Esophagus squamous epithelium (tissue), 5 donors: ENCODE data around the gene REXO5. TPM values are rescaled to one million over a fixed set of nuclear protein-coding genes. Genes with fewer than 3 reads are reported as not detected.

Experiments used
- DNase-seq: peaks from one replicate; lab custom pipeline; 2025; lab: John Stamatoyannopoulos, UW
- H3K27ac ChIP-seq, 4 donors: fragments of 200-600 bp; sonication (generic); one replicate each; pipeline ENCODE4 v1.5.1; 2016 to 2019; ENCODE audit warnings: mild to moderate bottlenecking in 1 of 4
- H3K27me3 ChIP-seq, 4 donors: fragments of 200-600 bp; sonication (generic); 1 replicate in 3 of 4; 2 replicates in 1 of 4; pipeline versions ENCODE4 v1.5.1 to v1.6.0; 2017 to 2021; ENCODE audit warnings: antibody characterized with exemption in 1 of 4
- H3K36me3 ChIP-seq, 3 donors: fragments of 200-600 bp; sonication (generic); one replicate each; pipeline ENCODE4 v1.5.1; 2016 to 2019
- H3K4me1 ChIP-seq, 3 donors: fragments of 200-600 bp; sonication (generic); one replicate each; pipeline ENCODE4 v1.5.1; 2017 to 2019
- H3K4me3 ChIP-seq, 4 donors: fragments of 200-600 bp; sonication (generic); 1 replicate in 3 of 4; 2 replicates in 1 of 4; pipeline ENCODE4 v1.5.1; 2016 to 2019; ENCODE audit warnings: mild to moderate bottlenecking in 2 of 4, moderate library complexity in 1 of 4
- H3K9me3 ChIP-seq, 3 donors: fragments of 200-600 bp; sonication (generic); one replicate each; pipeline ENCODE4 v1.5.1; 2016 to 2019
- CTCF ChIP-seq, 6 experiments: fragments of 450-650 bp in 4 of 6; fragments of 200-600 bp in 2 of 6; sonication (generic) in 2 of 6; IDR thresholded peaks; one replicate each; pipeline ENCODE4 v1.5.1; 2016 to 2019; ENCODE audit warnings: antibody characterized with exemption in 6 of 6, mild to moderate bottlenecking in 4 of 6, moderate library complexity in 4 of 6
- POLR2A ChIP-seq, 4 donors: fragments of 450-650 bp; IDR thresholded peaks; one replicate each; pipeline ENCODE4 v1.6.1; 2017; ENCODE audit warnings: antibody characterized with exemption in 4 of 4, mild to moderate bottlenecking in 4 of 4, moderate library complexity in 3 of 4
- WGBS, 2 donors: methylation state at CpG; one replicate each; pipeline ENCODE4 v1.1.5; 2018; 5-methylcytosine and 5-hydroxymethylcytosine counted together
- intact Hi-C: fragments of 100-400 bp; cut with DNase I; formaldehyde crosslinking; loops from one replicate; pipeline ENCODE4 v1.15.0; 2022
- total RNA-seq, 4 donors: library from RNA; depleted of rRNA; stranded (reverse); fragments of >200 nt; gene quantifications; one replicate each; pipeline ENCODE4 v1.1.0, GENCODE V29; 2016
- donor health status: DM: yes; HTN: yes; CAD: no.

REXO5 gene
- total RNA-seq, 4 donors from 2014 or later, result 0.49 to 3.2 (median 2.7) TPM

GRCh38 chr16:20881503-20881878, 75.2 kb downstream of the REXO5 start:
- no peaks in the 10 kb centered on the region for H3K36me3 ChIP-seq
- no peaks in the 10 kb centered on the region for H3K9me3 ChIP-seq
- intact Hi-C loops, result no loop called here
- 71 to 85% methylated on average over 5 to 6 of the region's 6 CpGs for WGBS, 2 donors
- no peak overlapping the region for H3K4me3 ChIP-seq
- H3K4me1 ChIP-seq, result peaks cover 7 to 80% (median 34%) of the 10 kb centered on the region in 3 donors
- no peak overlapping the region for H3K27ac ChIP-seq
- DNase-seq, result no peak
- no peaks in the 10 kb centered on the region for H3K27me3 ChIP-seq
- TF ChIP-seq POLR2A (IDR thresholded peaks at IDR 0.05) (no peak), CTCF (IDR thresholded peaks at IDR 0.05) (no peak)

DNA sequence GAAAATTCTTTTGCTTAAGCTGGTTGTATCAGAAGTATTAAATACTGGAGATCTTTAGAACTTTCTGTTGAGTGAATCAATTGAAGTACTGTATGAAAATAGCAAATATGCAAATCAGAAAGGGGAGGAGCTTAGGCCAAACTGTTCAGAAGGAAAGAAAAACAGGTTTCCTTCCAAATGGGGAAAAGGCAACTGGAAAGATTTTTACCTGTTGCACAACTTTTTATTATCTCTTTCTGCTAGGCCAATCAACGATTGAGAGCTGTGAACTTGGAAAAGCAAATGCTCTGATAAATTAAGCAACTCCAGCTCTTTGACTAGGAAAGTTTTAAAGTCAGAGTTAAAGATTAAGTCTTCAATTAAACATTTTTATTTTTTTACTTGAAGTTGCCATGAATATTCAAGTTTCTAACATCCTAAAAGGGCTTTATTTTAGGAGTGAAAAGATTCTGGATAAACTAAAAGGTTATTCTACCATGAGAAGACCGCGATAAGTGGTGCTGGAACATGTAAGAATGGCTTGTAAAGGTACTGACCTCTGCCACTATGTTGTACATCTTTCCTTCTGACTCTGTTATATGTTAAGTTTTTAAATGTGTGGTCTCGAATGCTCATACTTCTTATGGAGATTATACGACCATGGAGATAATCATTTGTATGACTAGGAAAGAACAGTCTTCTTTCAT, 77.4 kb downstream of the REXO5 start:
- Histone ChIP-seq H3K27ac (peak overlapping the region in 3 of 4 donors; percentile 41 to 51 (median 48)), H3K27me3 (no peaks in the 10 kb centered on the region), H3K9me3 (no peaks in the 10 kb centered on the region), H3K36me3 (no peaks in the 10 kb centered on the region), H3K4me3 (no peak overlapping the region), H3K4me1 (peaks cover 7 to 75% (median 32%) of the 10 kb centered on the region in 3 donors)
- intact Hi-C loops, result no loop called here
- WGBS, 2 donors, result 64 to 69% methylated on average over 5 of the region's 5 CpGs
- TF ChIP-seq CTCF (IDR thresholded peaks at IDR 0.05) (no peak), POLR2A (IDR thresholded peaks at IDR 0.05) (no peak)
- DNase-seq, result no peak

DNA sequence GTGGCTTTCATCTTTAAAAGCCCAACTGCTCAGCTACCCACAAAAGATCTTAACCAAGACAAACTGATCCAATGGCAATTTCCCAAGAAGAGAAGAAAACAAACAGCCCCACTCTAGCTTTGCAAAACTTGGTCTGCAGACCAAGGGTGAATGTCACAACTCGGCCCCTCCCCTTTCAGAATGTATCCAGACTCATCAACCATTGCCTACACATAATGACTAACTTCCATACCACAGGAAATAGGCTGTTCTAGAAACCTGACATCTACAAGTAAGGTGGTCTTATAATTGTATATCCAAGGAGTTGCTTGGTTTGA, 77.9 kb downstream of the REXO5 start:
- Histone ChIP-seq H3K4me3 (no peak overlapping the region), H3K9me3 (no peaks in the 10 kb centered on the region), H3K27me3 (no peaks in the 10 kb centered on the region), H3K4me1 (peaks cover 7 to 70% (median 27%) of the 10 kb centered on the region in 3 donors), H3K27ac (peak overlapping the region in 3 of 4 donors; percentile 41 to 51 (median 48)), H3K36me3 (no peaks in the 10 kb centered on the region)
- 59 to 91% methylated on average over 1 of the region's 1 CpG for WGBS, 2 donors
- TF ChIP-seq POLR2A (IDR thresholded peaks at IDR 0.05), result no peak
- TF ChIP-seq CTCF (IDR thresholded peaks at IDR 0.05), result no peak
- intact Hi-C loops, result no loop called here
- no peak for DNase-seq

- Histone ChIP-seq H3K27me3 (no peaks in the 10 kb centered on the region), H3K9me3 (no peaks in the 10 kb centered on the region), H3K36me3 (peaks cover 0 to 2% (median 0%) of the 10 kb centered on the region in 3 donors), H3K27ac (no peak overlapping the region), H3K4me1 (peaks cover 0 to 57% (median 22%) of the 10 kb centered on the region in 3 donors), H3K4me3 (no peak overlapping the region)
- WGBS, 2 donors, result 23 to 75% methylated on average over 1 of the region's 1 CpG
- DNase-seq, result no peak
- intact Hi-C loops, result no loop called here
- TF ChIP-seq POLR2A (IDR thresholded peaks at IDR 0.05), result no peak
- no peak for TF ChIP-seq CTCF (IDR thresholded peaks at IDR 0.05)
Measured at GRCh38 chr16:20886320-20886719, 80.0 kb downstream of the REXO5 start.

DNA sequence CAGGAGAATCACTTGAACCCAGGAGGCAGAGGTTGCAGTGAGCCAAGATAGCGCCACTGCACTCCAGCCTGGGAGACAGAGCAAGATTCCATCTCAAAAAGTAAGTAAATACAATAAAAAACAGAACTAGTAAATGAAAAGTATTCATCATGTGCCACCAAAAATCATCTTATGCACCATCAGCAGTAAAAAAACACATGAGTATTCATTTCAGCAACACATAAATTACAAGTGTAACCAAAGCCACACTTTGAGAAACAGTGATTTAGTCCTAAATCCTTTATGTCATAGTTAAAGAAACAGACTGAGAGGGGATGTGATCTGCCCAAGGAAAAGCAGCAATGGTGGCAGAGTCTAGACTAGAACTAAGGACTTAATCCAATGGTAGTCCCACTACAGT, 80.9 kb downstream of the REXO5 start:
- Histone ChIP-seq H3K4me1 (peaks cover 0 to 48% (median 22%) of the 10 kb centered on the region in 3 donors), H3K4me3 (no peak overlapping the region), H3K9me3 (no peaks in the 10 kb centered on the region), H3K27me3 (no peaks in the 10 kb centered on the region), H3K36me3 (peaks cover 0 to 10% (median 0%) of the 10 kb centered on the region in 3 donors), H3K27ac (peak overlapping the region in 1 of 4 donors; percentile 7)
- DNase-seq, result no peak
- no peak for TF ChIP-seq CTCF (IDR thresholded peaks at IDR 0.05)
- TF ChIP-seq POLR2A (IDR thresholded peaks at IDR 0.05), result no peak
- 91 to 100% methylated on average over 1 of the region's 1 CpG for WGBS, 2 donors
- intact Hi-C loops, result no loop called here
